GM19328 (cell line): ENCODE results near the gene LMBR1.
"Not testable (repeated sequence)": the region's sequence is repeated elsewhere in the genome, so short reads cannot be mapped to it uniquely, and the experiment has no call there.

ENCODE experiments used
- ATAC-seq: cut with Tn5 transposase; IDR thresholded peaks from one replicate; pipeline ENCODE4 v1.9.1; 2021; ENCODE audit warnings: mild to moderate bottlenecking, moderate library complexity; ENCODE audit not compliant: unreplicated experiment

LMBR1 gene

DNA sequence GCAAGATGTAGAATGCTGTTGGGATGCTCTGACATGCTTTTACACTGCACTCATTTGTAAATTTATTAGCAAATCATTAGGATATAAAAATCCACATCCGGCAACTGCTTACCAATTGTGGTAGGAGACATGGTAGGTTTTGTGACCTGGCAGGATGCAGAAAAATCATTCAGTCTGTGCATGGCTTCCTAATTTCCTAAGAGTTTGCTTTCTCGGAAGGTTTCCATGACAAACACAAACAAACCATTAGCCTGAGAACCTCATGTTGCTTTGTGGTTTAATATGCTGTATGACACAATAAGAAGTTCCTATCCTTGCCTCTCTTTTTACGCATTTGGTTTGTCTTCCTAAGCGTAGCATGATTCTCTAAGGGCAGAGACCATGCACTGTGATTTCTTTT lies 14.7 kb upstream of the LMBR1 start:
- no peak for ATAC-seq

DNA sequence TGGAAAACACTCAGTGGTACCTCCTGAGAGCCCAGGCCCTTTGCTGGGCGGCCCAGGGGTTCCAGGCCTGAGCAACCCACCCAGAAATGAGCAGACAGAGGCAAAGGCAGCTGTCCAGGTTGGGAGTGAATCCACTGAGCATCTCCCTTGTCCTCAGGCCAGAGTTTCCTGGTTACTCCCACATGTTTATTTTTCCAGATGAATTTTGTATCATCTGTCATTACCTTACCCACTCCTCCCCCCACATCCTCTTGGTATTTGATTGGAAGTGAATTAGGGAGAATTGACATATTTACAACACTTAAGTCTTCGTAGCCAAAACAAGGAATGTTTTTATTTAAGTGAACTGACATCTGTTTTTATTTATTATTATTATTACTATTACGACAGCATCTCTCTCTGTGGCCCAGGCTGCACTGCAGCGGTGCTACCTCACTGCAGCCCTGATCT lies 13.2 kb upstream of the LMBR1 start:
- ATAC-seq: no peak

DNA sequence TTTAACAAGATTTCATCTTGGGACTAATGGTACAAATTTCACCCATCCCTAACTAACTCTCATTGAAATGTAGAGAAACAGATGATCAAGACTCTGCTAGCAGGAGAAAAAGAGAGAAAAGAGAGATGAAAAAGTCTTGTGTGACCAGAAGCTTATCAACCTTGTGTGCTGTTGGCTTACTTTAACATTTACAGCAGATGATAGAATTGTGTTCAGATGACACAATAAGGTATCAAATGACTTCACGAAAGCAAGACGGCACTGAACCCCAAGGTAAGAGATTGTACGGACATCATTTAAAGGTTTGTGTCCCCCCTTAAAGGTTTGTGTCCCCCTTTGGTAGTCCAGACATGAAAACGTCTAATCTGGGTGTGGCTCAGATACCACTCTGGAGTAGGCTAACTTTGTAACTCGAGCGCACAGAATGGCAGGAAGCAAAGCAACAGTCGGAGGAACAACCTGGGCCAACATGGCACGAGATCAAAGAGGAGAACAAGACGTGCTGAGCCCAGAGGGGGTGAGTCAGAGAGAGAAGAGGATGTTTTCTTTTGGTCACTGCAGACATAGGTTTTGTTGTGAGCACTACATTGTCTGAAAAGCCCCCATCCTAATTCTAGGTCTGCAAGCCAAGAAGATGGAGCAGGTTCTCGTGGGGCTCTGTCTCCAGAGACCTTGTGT lies 10.4 kb upstream of the LMBR1 start:
- no peak for ATAC-seq

DNA sequence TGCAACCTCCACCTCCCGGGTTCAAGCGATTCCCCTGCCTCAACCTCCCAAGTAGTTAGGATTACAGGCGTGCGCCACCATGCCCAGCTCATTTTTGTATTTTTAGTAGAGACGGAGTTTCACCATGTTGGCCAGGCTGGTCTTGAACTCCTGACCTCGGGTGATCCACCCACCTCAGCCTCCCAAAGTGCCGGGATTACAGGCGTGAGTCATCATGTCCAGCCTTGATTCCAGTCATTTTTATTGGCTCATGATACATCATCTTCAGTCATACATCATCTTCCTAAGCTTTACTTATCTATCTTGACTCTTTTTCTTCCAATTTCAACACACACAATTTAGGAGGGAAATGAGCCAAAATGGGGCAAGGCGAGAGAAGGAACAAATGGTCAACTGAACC lies 7.1 kb upstream of the LMBR1 start:
- not testable (repeated sequence) for ATAC-seq

DNA sequence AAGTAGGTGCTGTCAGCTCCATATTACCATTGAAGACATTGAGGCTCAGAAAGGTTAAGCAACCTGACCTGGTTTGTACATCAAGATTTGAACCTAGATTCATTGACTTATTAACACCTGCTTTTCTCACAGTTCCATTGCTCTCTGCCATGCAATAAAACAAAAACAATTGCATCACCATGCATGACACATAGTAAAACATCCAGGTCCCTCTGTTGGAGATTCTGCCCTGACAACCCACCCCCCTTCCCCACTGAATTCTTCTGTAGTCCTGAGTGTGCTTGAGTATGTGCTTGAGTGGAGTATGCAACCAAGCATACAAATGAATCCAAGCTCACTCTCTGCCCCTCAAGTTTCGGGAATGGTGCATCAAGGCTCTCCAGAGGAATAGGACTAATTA lies 6.0 kb upstream of the LMBR1 start:
- no peak for ATAC-seq

DNA sequence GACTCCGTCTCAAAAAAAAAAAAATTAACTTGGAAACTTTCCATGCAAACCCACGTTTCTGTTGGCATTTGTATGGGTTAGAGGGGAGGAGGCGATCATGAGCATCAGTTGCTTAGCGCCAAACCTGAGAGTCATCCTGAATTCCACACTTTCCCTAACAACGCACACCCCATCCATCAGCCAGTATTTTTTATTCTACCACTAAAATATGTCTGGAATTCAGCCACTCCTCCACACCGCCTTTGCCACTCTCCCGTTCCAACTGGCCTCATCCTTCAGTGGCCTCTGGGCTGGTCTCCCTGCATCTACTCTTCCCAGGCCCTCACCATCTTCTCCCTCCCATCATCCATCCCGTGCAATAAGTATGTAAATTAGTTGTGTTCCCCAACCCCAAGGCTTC lies 4.7 kb upstream of the LMBR1 start:
- no peak for ATAC-seq

DNA sequence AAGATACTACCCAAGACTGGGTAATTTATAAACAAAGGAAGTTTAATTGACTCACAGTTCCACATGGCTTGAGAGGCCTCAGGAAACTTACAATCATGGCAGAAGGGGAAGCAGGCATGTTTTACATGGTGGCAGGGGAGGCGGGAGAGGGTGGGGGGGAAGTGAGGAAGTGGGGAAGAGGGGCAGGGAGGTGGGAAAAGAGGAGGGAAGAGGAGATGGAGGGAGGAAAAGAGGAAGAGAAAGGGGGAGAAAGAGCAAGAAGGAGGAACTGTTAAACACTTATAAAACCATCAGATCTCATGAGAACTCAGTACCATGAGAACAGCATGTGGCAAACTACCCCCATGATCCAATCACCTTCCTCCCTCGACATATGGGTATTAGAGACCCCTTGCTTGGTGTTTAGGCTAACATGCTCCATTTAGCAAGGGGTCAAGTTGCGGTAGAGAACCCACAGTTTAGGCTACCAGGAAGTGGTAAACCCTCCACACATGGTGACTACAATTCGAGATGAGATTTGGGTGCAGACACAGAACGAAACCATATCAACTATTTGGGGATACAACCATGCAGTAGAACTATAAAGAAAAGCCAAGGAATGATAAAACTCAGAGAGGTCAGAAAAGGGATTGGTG lies 3.5 kb upstream of the LMBR1 start:
- ATAC-seq: no peak

DNA sequence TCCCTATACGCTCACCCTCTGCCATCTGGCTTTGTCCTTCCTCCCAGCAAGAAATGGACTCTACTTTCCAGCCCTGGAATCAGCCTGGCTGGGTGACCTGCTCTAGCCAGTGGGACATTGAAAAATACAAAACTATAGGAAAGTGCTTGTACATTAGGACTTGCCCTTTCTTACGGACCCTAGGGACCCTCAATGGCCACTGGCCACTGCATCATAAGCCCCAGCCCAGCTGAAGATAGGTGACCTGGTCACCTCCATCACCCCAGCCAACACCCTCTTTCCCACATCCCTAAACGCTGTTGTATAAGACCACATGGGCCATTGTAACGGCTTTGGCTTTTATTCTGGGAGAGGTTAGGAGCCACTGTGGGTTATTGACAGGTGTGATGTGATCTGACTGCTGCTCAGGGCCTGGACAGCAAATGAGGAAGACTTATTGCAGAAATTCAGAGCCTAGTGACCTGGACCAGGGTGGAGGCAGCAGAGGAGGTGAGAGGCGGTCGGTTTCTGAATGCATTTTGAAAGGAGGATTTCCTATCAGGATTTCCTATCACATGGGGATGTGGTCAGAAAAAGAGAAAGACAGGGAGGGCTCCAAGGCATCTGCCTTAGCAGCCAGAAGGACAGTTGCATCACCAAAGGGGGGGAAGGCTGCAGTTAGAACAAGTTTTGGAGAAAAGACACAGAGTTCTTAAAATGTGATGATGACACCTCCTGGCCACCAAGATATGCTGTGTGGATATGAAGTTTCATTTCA lies 2.2 kb upstream of the LMBR1 start:
- ATAC-seq: no peak

DNA sequence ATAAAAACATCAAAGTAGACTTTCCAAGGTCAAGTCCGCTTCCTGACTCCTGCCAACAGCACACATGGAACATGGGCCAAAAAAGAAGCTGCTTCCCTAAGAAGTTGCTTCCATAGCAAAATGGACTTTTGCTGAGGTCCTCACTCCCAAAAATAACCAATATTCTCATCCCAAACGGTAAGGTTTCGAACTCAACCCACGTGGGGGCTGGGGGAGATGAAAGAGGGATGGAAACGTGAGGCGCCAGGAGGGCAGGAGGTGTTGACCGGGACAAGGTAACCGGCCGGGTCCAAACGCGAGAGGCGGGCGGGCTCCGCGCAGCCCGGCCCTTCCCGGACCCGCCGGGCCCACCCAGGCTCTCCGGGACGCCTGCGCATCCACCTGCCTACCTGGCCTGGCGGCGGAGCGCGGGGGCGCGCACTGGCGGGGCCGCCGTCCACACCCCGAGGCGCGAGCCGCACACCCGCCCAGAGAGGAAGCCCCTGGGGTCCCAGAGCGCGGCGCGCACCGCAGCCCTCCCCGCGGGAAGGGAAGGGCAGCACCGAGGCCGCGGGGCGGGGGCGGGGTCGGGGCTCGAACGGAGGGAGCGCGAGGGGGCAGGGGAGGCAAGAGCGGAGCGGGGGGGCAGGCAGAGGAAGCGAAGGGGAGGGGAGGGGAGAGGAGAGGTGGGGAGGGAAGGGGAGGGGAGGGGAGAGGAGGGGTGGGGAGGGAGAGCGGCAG lies 742 bp downstream of the LMBR1 start:
- ATAC-seq: peak; percentile 22

DNA sequence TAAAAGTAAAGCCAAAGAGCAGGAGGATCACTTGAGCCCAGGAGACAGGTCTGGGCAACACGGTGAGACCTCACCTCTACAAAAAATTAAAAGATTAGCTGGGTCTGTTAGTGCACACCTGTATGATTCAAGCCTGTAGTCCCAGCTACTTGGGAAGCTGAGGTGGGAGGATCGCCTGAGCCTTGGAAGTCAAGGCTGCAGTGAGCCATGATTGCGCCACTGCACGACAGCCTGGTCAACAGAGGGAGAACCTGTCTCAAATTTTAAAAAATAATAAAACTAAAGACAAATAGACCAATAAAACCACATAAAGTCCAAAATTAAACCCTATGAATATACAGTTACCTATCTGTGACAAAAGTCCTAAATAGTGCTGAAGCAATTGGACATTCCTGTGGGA lies 3.2 kb downstream of the LMBR1 start:
- no peak for ATAC-seq

DNA sequence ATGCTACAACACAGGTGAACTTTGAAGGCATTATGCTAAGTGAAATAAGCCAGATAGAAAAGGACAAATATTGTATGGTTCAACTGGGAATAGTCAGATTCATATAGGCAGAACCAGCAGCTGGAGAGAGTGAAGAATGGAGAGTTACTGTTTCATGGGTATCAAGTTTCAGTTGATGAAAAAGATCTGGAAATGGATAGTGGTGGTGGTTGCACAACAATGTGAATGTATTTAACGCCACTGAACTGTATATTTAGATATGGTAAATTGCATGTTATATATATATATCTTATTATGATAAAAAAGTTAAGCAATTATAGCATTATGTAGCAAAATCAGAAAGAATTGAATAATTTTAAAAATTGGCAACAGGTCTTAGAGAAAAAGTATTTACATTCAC lies 3.9 kb downstream of the LMBR1 start:
- no peak for ATAC-seq

DNA sequence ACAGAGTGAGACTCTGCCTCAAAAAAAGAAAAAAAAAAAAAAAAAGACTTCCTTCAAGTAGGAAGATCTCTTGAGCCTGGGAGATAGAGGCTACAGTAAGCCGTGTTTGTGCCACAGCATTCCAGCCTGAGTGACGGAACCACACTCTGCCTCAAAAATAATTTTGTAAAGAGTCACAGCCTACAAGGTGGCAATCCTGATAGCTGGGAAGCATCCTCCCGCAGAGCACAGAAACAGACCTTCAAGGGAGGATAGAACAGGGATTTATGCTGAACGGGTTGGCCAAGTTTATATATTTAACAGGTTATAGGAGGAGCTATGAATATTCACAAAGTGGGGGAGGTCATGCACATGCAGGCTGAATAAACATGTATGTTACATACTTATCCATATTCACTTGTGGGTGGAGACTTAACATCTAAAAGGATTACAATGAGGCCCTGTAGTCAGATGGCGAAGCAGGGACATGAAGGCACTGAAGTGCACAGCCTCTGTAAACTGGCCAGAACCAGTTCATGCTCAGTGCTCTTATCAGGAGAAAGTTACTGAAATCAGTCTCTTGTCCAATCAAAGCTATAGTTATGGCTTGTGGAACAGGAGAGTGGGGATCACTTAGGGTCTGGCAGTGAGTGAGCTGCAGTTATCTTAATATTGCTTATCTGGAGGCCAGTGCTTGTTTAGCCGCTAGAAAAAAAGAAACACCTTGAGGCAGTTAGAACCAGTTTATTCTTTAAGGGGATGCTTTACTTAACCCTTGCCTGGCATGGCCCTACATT lies 6.8 kb downstream of the LMBR1 start:
- ATAC-seq: no peak

DNA sequence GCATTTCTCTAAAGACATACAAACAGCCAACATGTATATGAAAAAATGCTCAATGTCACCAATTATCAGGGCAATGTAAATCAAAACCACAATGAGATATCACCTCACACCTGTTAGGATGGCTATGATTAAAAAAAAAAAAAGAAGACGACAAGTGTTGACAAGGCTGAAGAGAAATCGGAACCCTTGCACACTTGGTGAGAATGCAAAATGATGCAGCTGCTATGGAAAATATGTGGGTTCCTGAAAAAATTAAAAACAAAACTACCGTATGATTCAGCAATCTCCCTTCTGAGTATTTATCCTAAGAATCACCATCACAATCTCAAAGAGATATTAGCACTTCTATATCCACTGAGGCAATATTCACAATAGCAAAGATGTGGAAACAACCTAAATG lies 11.3 kb downstream of the LMBR1 start:
- no peak for ATAC-seq

DNA sequence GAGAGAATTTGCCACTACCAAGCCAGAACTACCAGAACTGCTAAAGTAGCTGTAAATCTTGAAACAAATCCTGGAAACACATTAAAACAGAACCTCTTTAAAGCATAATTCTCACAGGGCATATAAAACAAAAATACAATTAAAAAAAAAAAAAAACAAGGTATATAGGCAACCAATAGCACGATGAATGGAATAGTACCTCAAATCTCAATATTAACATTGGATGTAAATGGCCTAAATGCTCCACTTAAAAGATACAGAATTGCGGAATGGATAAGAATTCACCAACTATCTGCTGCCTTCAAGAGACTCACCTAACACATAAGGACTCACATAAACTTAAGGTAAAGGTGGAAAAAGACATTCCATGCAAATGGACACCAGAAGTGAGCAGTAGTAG lies 17.2 kb downstream of the LMBR1 start:
- no peak for ATAC-seq

DNA sequence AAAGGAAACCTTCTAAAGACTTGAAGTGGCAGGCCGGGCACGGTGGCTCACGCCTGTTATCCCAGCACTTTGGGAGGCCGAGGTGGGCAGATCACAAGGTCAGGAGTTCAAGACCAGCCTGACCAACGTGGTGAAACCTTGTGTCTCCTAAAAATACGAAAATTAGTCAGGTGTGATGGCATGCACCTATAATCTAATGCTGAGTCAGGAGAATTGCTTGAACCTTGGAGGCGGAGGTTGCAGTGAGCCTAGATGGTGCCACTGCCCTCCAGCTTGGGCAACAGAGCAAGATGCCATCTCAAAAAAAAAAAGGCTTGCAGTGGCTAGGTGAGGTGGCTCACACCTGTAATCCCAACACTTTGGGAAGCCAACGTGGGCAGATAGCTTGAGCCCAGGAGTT lies 24.6 kb downstream of the LMBR1 start:
- not testable (repeated sequence) for ATAC-seq

DNA sequence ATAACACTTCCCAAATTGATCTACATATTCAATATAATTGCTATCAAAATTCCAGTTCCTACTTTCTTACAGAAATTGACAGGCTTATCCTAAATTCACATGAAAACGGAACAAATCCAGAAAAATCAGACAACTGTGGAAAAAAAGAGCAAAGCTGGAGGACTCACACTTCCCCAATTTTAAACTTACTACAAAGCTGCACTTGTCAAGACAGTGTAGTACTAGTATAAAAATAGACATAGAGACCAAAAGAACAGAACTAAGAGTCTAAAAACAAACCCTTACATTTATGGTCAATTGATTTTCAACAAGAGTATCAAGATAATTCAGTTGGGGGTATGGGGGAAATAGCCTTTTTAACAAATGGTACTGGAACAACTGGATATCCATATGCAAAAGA lies 27.5 kb downstream of the LMBR1 start:
- ATAC-seq: no peak

DNA sequence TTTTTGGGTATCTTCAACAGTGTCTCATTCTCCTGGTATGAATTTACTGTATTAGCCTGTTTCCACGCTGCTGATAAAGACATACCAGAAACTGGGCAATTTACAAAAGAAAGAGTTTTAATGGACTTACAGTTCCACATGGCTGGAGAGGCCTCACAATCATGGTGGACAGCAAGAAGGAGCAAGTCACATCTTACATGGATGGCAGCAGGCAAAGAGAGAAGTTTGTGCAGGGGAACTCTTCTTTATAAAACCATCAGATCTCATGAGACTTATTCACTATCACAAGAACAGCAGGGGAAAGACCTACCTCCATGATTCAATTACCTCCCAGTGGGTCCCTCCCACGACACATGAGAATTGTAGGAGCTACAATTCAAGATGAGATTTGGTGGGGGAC lies 31.0 kb downstream of the LMBR1 start:
- not testable (repeated sequence) for ATAC-seq

DNA sequence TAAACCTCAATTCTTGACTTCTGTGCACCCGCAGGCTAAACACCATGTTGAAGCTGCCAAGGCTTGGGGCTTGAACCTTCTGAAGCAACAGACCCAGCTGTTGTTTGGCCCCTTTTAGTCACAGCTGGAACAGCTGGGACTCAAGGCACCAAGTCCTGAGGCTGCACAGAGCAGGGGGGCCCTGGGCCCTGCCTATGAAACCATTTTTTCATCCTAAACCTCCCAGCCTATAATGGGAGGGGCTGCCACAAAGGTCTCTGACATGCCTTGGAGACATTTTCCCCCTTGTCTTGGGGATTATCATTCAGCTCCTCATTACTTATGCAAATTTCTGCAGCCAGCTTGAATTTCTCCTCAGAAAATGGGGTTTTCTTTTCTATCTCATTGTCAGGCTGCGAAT lies 31.8 kb downstream of the LMBR1 start:
- no peak for ATAC-seq

DNA sequence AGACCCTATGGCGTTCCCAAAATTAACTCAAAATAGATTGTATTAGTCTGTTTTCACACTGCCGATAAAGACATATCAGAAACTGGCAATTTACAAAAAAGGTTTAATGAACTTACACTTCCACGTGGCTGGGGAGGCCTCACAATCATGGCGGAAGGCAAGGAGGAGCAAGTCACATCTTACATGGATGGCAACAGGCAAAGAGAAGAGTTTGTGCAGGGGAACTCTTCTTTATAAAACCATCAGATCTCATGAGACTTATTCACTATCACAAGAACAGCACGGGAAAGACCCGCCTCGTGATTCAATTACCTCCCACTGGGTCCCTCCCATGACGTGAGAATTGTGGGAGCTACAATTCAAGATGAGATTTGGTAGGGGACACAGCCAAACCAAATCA lies 32.9 kb downstream of the LMBR1 start:
- ATAC-seq: not testable (repeated sequence)

DNA sequence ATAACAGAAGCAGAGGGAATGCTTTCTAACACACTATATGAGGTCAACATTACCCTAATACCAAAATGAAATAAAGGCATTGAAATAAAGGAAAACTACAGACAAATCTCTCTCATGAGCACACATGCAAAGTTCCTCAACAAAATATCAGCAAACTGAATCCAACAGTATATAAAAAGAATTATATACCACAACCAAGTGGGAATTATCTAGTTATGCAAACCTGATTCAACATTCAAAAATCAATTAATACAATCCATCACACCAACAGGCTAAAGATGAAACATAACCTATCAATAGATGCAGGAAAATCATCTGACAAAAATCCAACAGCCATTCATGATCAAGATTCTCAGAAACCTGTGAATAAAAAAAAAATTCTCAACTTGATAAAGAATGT lies 34.5 kb downstream of the LMBR1 start:
- no peak for ATAC-seq

DNA sequence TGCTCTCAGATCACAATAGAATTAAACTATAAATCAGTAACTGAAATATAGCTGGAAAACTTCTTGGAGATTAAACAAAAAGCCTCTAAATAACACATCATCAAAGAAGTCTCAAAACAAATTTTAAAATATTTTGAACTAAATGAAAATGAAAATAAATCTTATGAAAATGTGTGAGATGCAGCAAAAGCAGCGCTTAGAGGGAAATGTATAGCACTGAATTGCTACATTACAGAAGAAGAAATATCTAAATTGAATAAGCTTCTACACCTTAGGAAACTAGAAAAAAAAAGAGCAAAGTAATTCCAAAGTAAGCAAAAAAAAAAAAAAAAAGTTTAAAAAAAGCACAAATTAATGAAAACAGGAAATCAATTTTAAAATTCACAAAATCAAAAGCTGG lies 35.2 kb downstream of the LMBR1 start:
- ATAC-seq: no peak
